ENCODE data around the gene DOCK1.
A peak's percentile ranks its signal among the peaks of the same experiment; 100 is the strongest.

The DOCK1 gene

DNA sequence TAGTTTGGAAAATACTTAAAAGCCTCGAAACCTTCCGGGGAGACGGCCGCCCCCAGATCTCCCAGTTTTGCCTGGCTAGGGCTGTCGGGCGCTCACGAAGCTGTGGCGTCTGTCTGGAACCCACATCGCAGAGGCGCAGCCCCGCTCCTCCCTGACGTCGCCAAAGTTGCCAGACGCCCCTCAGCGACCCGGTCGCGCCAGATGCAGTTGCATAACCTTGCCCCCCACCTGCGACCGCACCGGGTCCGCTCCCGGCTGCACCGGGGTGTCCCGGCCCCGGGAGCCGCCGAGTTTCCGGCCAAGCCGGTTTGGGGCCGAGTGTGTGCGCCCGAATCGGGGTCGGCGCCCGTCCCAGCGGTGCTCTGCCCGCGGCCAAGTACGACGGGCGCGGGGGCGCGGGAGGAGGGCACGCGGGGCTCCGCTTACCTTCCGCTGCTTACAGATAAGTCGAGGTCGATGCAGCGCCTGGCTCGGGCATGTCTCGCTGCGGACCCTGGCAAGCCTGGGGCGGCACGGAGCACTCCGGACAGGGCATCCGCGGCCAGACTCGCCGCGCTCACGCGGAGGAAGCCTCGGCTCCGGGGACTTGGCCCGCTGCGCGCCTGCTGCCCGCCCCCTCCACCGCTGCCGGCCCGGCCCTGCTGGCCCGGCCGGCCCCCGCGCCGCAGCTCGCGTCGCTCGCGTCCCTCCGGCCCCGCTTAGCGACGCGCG is 290.5 kb downstream of the DOCK1 start:
- WGBS, 2 donors (ENCODE audit: extremely low coverage in 2 of 2, insufficient read length in 2 of 2, insufficient replicate concordance in 1 of 2): no CpG with 5 or more reads among the region's 91 CpGs
- Histone ChIP-seq H2BK5ac (ENCODE audit: low read length) (no peak overlapping the region), H3K27ac (replicated peaks; ENCODE audit: low read length) (no peak overlapping the region)

GRCh38 chr10:127196282-127197153 is 291.3 kb downstream of the DOCK1 start, which contains the start of gene INSYN2A:
Gene INSYN2A (minus strand): TSS chr10:127196591. CDS start chr10:127176395, 20,196 bp downstream.
- Histone ChIP-seq H3K14ac (ENCODE audit: low read length) (peak within 1 kb of the TSS; percentile 84), H3K79me1 (ENCODE audit: low read depth, low read length) (no peaks in the 10 kb centered on the region), H3K23ac (ENCODE audit: low read depth, low read length, poor library complexity) (no peak within 1 kb of the TSS), H3K9me3 (replicated peaks in 1 of 2; ENCODE audit: control insufficient read depth in 2 of 2, insufficient read depth in 1 of 2, low read depth in 1 of 2, low read length in 2 of 2) (no peaks in the 10 kb centered on the region), H2AFZ (ENCODE audit: low read length) (peak within 1 kb of the TSS; percentile 90), H3K27me3 (ENCODE audit: control insufficient read depth in 3 of 3, insufficient read depth in 3 of 3, low read depth in 1 of 3, low read length in 3 of 3) (peaks cover 5 to 36% (median 10%) of the 10 kb centered on the region in 3 experiments), H3K4me2 (ENCODE audit: insufficient read depth, low read length, poor library complexity, severe bottlenecking) (peak within 1 kb of the TSS; percentile 98), H2BK12ac (ENCODE audit: low read length) (no peak within 1 kb of the TSS), H2AK5ac (ENCODE audit: low read depth, low read length) (no peak within 1 kb of the TSS), H3K4ac (ENCODE audit: low read length) (no peak within 1 kb of the TSS), H4K8ac (ENCODE audit: low read depth, low read length) (no peak within 1 kb of the TSS), H3K4me3 (ENCODE audit: low read length in 2 of 2) (peak within 1 kb of the TSS; percentile 59 to 78), H4K91ac (ENCODE audit: low read depth, low read length, poor library complexity) (no peak within 1 kb of the TSS), H2BK15ac (ENCODE audit: low read length) (no peak within 1 kb of the TSS), H3K27ac (replicated peaks; ENCODE audit: low read length) (no peak within 1 kb of the TSS), H2BK120ac (ENCODE audit: low read depth, low read length) (no peak within 1 kb of the TSS), H2BK5ac (ENCODE audit: low read length) (no peak within 1 kb of the TSS), H3K4me1 (ENCODE audit: control insufficient read depth in 2 of 2, insufficient read depth in 1 of 2, low read depth in 1 of 2, low read length in 2 of 2) (peaks cover 0 to 6% of the 10 kb centered on the region in 2 donors), H3K18ac (ENCODE audit: low read length) (peak within 1 kb of the TSS; percentile 71), H3K36me3 (replicated peaks in 1 of 2; ENCODE audit: control insufficient read depth in 2 of 2, insufficient read depth in 2 of 2, low read length in 2 of 2) (peaks cover 0 to 2% of the 10 kb centered on the region in 2 donors), H3K9ac (ENCODE audit: low read depth, low read length, poor library complexity) (peak within 1 kb of the TSS; percentile 88)
- peak; percentile 58 for DNase-seq (ENCODE audit: low spot score)
- WGBS, 2 donors (ENCODE audit: extremely low coverage in 2 of 2, insufficient read length in 2 of 2, insufficient replicate concordance in 1 of 2): no CpG with 5 or more reads among the region's 81 CpGs

More for the DNA sequence above, 290.5 kb downstream of the DOCK1 start:
- H3K4me2 ChIP-seq (ENCODE audit: insufficient read depth, low read length, poor library complexity, severe bottlenecking): peak overlapping the region; percentile 98
- no peak overlapping the region for H2AK5ac ChIP-seq (ENCODE audit: low read depth, low read length)
- peaks cover 0 to 2% of the 10 kb centered on the region in 2 donors for H3K36me3 ChIP-seq (replicated peaks in 1 of 2; ENCODE audit: control insufficient read depth in 2 of 2, insufficient read depth in 2 of 2, low read length in 2 of 2)
- no peak overlapping the region for H3K14ac ChIP-seq (ENCODE audit: low read length)
- H3K23ac ChIP-seq (ENCODE audit: low read depth, low read length, poor library complexity): no peak overlapping the region
- H2AFZ ChIP-seq (ENCODE audit: low read length): peak overlapping the region; percentile 90
- H3K79me1 ChIP-seq (ENCODE audit: low read depth, low read length): no peaks in the 10 kb centered on the region
- peak overlapping the region; percentile 87 for H3K9ac ChIP-seq (ENCODE audit: low read depth, low read length, poor library complexity)
- H3K18ac ChIP-seq (ENCODE audit: low read length): peak overlapping the region; percentile 71
- no peak overlapping the region for H3K4ac ChIP-seq (ENCODE audit: low read length)
- H2BK12ac ChIP-seq (ENCODE audit: low read length): no peak overlapping the region
- no peak for DNase-seq (ENCODE audit: low spot score)
- H2BK120ac ChIP-seq (ENCODE audit: low read depth, low read length): no peak overlapping the region
- no peak overlapping the region for H2BK15ac ChIP-seq (ENCODE audit: low read length)
- peaks cover 0 to 6% of the 10 kb centered on the region in 2 donors for H3K4me1 ChIP-seq (ENCODE audit: control insufficient read depth in 2 of 2, insufficient read depth in 1 of 2, low read depth in 1 of 2, low read length in 2 of 2)
- peak overlapping the region; percentile 59 to 78 for H3K4me3 ChIP-seq (ENCODE audit: low read length in 2 of 2)
- H3K27me3 ChIP-seq (ENCODE audit: control insufficient read depth in 3 of 3, insufficient read depth in 3 of 3, low read depth in 1 of 3, low read length in 3 of 3): peaks cover 5 to 36% (median 10%) of the 10 kb centered on the region in 3 experiments
- H4K8ac ChIP-seq (ENCODE audit: low read depth, low read length): no peak overlapping the region
- no peak overlapping the region for H4K91ac ChIP-seq (ENCODE audit: low read depth, low read length, poor library complexity)
- no peaks in the 10 kb centered on the region for H3K9me3 ChIP-seq (replicated peaks in 1 of 2; ENCODE audit: control insufficient read depth in 2 of 2, insufficient read depth in 1 of 2, low read depth in 1 of 2, low read length in 2 of 2)

- Histone ChIP-seq H4K91ac (ENCODE audit: low read depth, low read length, poor library complexity) (no peak overlapping the region), H3K36me3 (replicated peaks in 1 of 2; ENCODE audit: control insufficient read depth in 2 of 2, insufficient read depth in 2 of 2, low read length in 2 of 2) (peaks cover 0 to 2% of the 10 kb centered on the region in 2 donors), H3K4me3 (ENCODE audit: low read length in 2 of 2) (peak overlapping the region; percentile 59 to 71), H3K14ac (ENCODE audit: low read length) (peak overlapping the region; percentile 84), H2AK5ac (ENCODE audit: low read depth, low read length) (no peak overlapping the region), H2BK120ac (ENCODE audit: low read depth, low read length) (no peak overlapping the region), H3K4ac (ENCODE audit: low read length) (no peak overlapping the region), H3K18ac (ENCODE audit: low read length) (peak overlapping the region; percentile 70), H2BK15ac (ENCODE audit: low read length) (no peak overlapping the region), H3K4me2 (ENCODE audit: insufficient read depth, low read length, poor library complexity, severe bottlenecking) (peak overlapping the region; percentile 98), H2AFZ (ENCODE audit: low read length) (peak overlapping the region; percentile 90), H2BK12ac (ENCODE audit: low read length) (no peak overlapping the region), H3K27me3 (ENCODE audit: control insufficient read depth in 3 of 3, insufficient read depth in 3 of 3, low read depth in 1 of 3, low read length in 3 of 3) (peaks cover 5 to 36% (median 10%) of the 10 kb centered on the region in 3 experiments), H3K79me1 (ENCODE audit: low read depth, low read length) (no peaks in the 10 kb centered on the region), H4K8ac (ENCODE audit: low read depth, low read length) (no peak overlapping the region), H2BK5ac (ENCODE audit: low read length) (no peak overlapping the region), H3K9me3 (replicated peaks in 1 of 2; ENCODE audit: control insufficient read depth in 2 of 2, insufficient read depth in 1 of 2, low read depth in 1 of 2, low read length in 2 of 2) (no peaks in the 10 kb centered on the region), H3K27ac (replicated peaks; ENCODE audit: low read length) (no peak overlapping the region), H3K4me1 (ENCODE audit: control insufficient read depth in 2 of 2, insufficient read depth in 1 of 2, low read depth in 1 of 2, low read length in 2 of 2) (peaks cover 0 to 6% of the 10 kb centered on the region in 2 donors), H3K23ac (ENCODE audit: low read depth, low read length, poor library complexity) (no peak overlapping the region), H3K9ac (ENCODE audit: low read depth, low read length, poor library complexity) (peak overlapping the region; percentile 88)
- no peak for DNase-seq (ENCODE audit: low spot score)
- WGBS, 2 donors (ENCODE audit: extremely low coverage in 2 of 2, insufficient read length in 2 of 2, insufficient replicate concordance in 1 of 2): no CpG with 5 or more reads among the region's 5 CpGs
Measured at GRCh38 chr10:127197154-127197432, 291.9 kb downstream of the DOCK1 start.

- Histone ChIP-seq H3K4ac (ENCODE audit: low read length) (no peak overlapping the region), H3K23ac (ENCODE audit: low read depth, low read length, poor library complexity) (no peak overlapping the region), H2BK15ac (ENCODE audit: low read length) (no peak overlapping the region), H3K79me1 (ENCODE audit: low read depth, low read length) (no peaks in the 10 kb centered on the region), H2BK120ac (ENCODE audit: low read depth, low read length) (no peak overlapping the region), H3K4me1 (ENCODE audit: control insufficient read depth in 2 of 2, insufficient read depth in 1 of 2, low read depth in 1 of 2, low read length in 2 of 2) (peaks cover 0 to 6% of the 10 kb centered on the region in 2 donors), H3K4me3 (ENCODE audit: low read length in 2 of 2) (no peak overlapping the region), H2BK5ac (ENCODE audit: low read length) (no peak overlapping the region), H3K27me3 (ENCODE audit: control insufficient read depth in 3 of 3, insufficient read depth in 3 of 3, low read depth in 1 of 3, low read length in 3 of 3) (peaks cover 5 to 32% (median 8%) of the 10 kb centered on the region in 3 experiments), H3K4me2 (ENCODE audit: insufficient read depth, low read length, poor library complexity, severe bottlenecking) (no peak overlapping the region), H3K9ac (ENCODE audit: low read depth, low read length, poor library complexity) (no peak overlapping the region), H4K91ac (ENCODE audit: low read depth, low read length, poor library complexity) (no peak overlapping the region), H2BK12ac (ENCODE audit: low read length) (no peak overlapping the region), H3K27ac (replicated peaks; ENCODE audit: low read length) (no peak overlapping the region), H3K36me3 (replicated peaks in 1 of 2; ENCODE audit: control insufficient read depth in 2 of 2, insufficient read depth in 2 of 2, low read length in 2 of 2) (peaks cover 0 to 2% of the 10 kb centered on the region in 2 donors), H3K9me3 (replicated peaks in 1 of 2; ENCODE audit: control insufficient read depth in 2 of 2, insufficient read depth in 1 of 2, low read depth in 1 of 2, low read length in 2 of 2) (no peaks in the 10 kb centered on the region), H3K14ac (ENCODE audit: low read length) (no peak overlapping the region), H4K8ac (ENCODE audit: low read depth, low read length) (no peak overlapping the region), H3K18ac (ENCODE audit: low read length) (no peak overlapping the region), H2AFZ (ENCODE audit: low read length) (no peak overlapping the region), H2AK5ac (ENCODE audit: low read depth, low read length) (no peak overlapping the region)
- DNase-seq (ENCODE audit: low spot score): no peak
- WGBS, 2 donors (ENCODE audit: extremely low coverage in 2 of 2, insufficient read length in 2 of 2, insufficient replicate concordance in 1 of 2): no CpG with 5 or more reads among the region's 5 CpGs
Measured at GRCh38 chr10:127198307-127198706, 293.1 kb downstream of the DOCK1 start.

Data from neuronal stem cell (in vitro differentiated cells).